HCT116 (cell line): ENCODE results near the gene ISOC1. TPM values are rescaled to one million over a fixed set of nuclear protein-coding genes. Genes with fewer than 3 reads are reported as not detected.

Experiments used
- ATAC-seq: fragments of 200-7000 bp; cut with Tn5 transposase; 2 replicates; pipeline ENCODE4 v1.9.1; 2020; ENCODE audit warnings: mild to moderate bottlenecking, moderate library complexity
- BruUV-seq: library from RNA; stranded (reverse); fragments of 400-500 nt; replicated peaks from 2 replicates; lab custom pipeline; 2021; lab: Mats Ljungman, UMichigan
- CTCF ChIA-PET: fragments of 300-600 bp; sonication (Branson Sonifier 250); formaldehyde crosslinking; loops from one replicate; lab custom pipeline; 2021; ENCODE audit warnings: antibody characterized with exemption; lab: Charles Lee
- POLR2A ChIA-PET: fragments of 300-600, 350-600 bp; sonication (Branson Sonifier 250); formaldehyde crosslinking; loops from one replicate; lab custom pipeline; 2021; ENCODE audit warnings: antibody characterized with exemption; lab: Charles Lee
- RAD21 ChIA-PET, 2 experiments: fragments of 300-600 bp; sonication (Branson Sonifier 250); formaldehyde crosslinking; loops; one replicate each; lab custom pipeline; 2023; ENCODE audit warnings: low total read pairs in 2 of 2; ENCODE audit not compliant: uncharacterized antibody in 2 of 2, unreplicated experiment in 2 of 2, low non-redundant PET in 1 of 2; lab: Charles Lee
- DNase-seq: peaks from one replicate; pipeline ENCODE4 v3.0.0-alpha.2; 2010; ENCODE audit warnings: low read depth, low spot score
- H2AFZ ChIP-seq: fragments of 200-600 bp; shearing (Covaris generic), sonication (generic); 2 replicates; pipeline ENCODE4 v1.6.1; 2017; ENCODE audit warnings: low read depth, mixed run types, mixed read lengths, antibody characterized with exemption, low read length; ENCODE audit not compliant: poor library complexity, severe bottlenecking
- H3K27ac ChIP-seq: 2 replicates; pipeline ENCODE4 v1.5.1; 2012; ENCODE audit warnings: low read depth, low read length
- H3K27me3 ChIP-seq: fragments of 200-600 bp; sonication (generic); 2 replicates; pipeline ENCODE4 v1.6.1; 2016; ENCODE audit warnings: mixed run types, low read length, mixed read lengths; ENCODE audit not compliant: insufficient read depth
- H3K36me3 ChIP-seq, 2 experiments: fragments of 200-500 bp in 1 of 2; fragments of 200-600 bp in 1 of 2; sonication (Bioruptor generic) in 1 of 2; sonication (generic) in 1 of 2; 2 replicates each; pipeline versions ENCODE4 v1.5.1 to v1.6.1; 2014 to 2016; ENCODE audit warnings: low read length in 2 of 2, inconsistent platforms in 1 of 2, mixed read lengths in 1 of 2, mixed run types in 1 of 2; ENCODE audit not compliant: insufficient read depth in 2 of 2, control insufficient read depth in 1 of 2
- H3K4me1 ChIP-seq, 2 experiments: fragments of 200-600 bp in 1 of 2; sonication (generic) in 1 of 2; 2 replicates each; pipeline versions ENCODE4 v1.5.1 to v1.6.1; 2012 to 2017; ENCODE audit warnings: low read length in 2 of 2, inconsistent platforms in 1 of 2, mild to moderate bottlenecking in 1 of 2, mixed read lengths in 1 of 2, mixed run types in 1 of 2, moderate library complexity in 1 of 2; ENCODE audit not compliant: insufficient read depth in 2 of 2, control insufficient read depth in 1 of 2
- H3K4me2 ChIP-seq: fragments of 200-600 bp; sonication (generic); 2 replicates; pipeline ENCODE4 v1.6.1; 2017; ENCODE audit warnings: mixed run types, low read length, mixed read lengths
- H3K4me3 ChIP-seq, 2 experiments: fragments of 200-600 bp in 1 of 2; sonication (generic) in 1 of 2; replicated peaks in 1 of 2; 2 replicates each; pipeline ENCODE4 v1.5.1; 2011 to 2016; ENCODE audit warnings: low read length in 2 of 2, control low read depth in 1 of 2, low read depth in 1 of 2, mild to moderate bottlenecking in 1 of 2, mixed read lengths in 1 of 2, mixed run types in 1 of 2
- H3K79me2 ChIP-seq: fragments of 200-600 bp; sonication (generic); 2 replicates; pipeline ENCODE4 v1.6.1; 2017; ENCODE audit warnings: mild to moderate bottlenecking, mixed run types, low read length, moderate library complexity, mixed read lengths; ENCODE audit not compliant: insufficient read depth
- H3K9ac ChIP-seq: fragments of 200-600 bp; sonication (generic); 2 replicates; pipeline ENCODE4 v1.6.1; 2016; ENCODE audit warnings: low read length, mixed read lengths
- H3K9me2 ChIP-seq: fragments of 200-600 bp; sonication (generic), shearing (Covaris generic); 2 replicates; pipeline ENCODE4 v1.6.1; 2017; ENCODE audit warnings: mixed run types, mild to moderate bottlenecking, moderate library complexity; ENCODE audit not compliant: insufficient read depth
- H3K9me3 ChIP-seq, 2 experiments: fragments of 200-500 bp in 1 of 2; fragments of 200-600 bp in 1 of 2; sonication (Bioruptor generic) in 1 of 2; sonication (generic) in 1 of 2; 2 replicates each; pipeline ENCODE4 v1.6.1; 2014 to 2017; ENCODE audit warnings: low read length in 2 of 2, mixed read lengths in 2 of 2, inconsistent platforms in 1 of 2, low read depth in 1 of 2, mild to moderate bottlenecking in 1 of 2, mixed run types in 1 of 2, moderate library complexity in 1 of 2; ENCODE audit not compliant: control insufficient read depth in 1 of 2, insufficient read depth in 1 of 2
- H4K20me1 ChIP-seq: fragments of 200-600 bp; sonication (generic), shearing (Covaris generic); 2 replicates; pipeline ENCODE4 v1.6.1; 2017; ENCODE audit warnings: mixed run types, mild to moderate bottlenecking, moderate library complexity; ENCODE audit not compliant: insufficient read depth
- CBX3 ChIP-seq: IDR thresholded peaks from 2 replicates; pipeline ENCODE4 v1.6.1; 2012; ENCODE audit warnings: low read depth
- ELF1 ChIP-seq: IDR thresholded peaks from 2 replicates; pipeline ENCODE4 v1.6.1; 2012; ENCODE audit warnings: low read depth, borderline replicate concordance
- EZH2 ChIP-seq: fragments of 200-600 bp; sonication (generic); IDR thresholded peaks from 2 replicates; pipeline ENCODE4 v1.6.1; 2017; ENCODE audit warnings: antibody characterized with exemption, mixed run types
- EZH2phosphoT487 ChIP-seq: fragments of 200-600 bp; IDR thresholded peaks from 2 replicates; pipeline ENCODE4 v1.6.1; 2018; ENCODE audit warnings: antibody characterized with exemption, borderline replicate concordance
- FOSL1 ChIP-seq: IDR thresholded peaks from 2 replicates; pipeline ENCODE4 v1.6.1; 2012; ENCODE audit warnings: low read depth
- POLR2A ChIP-seq: IDR thresholded peaks from 2 replicates; pipeline ENCODE4 v1.7.0; 2011; ENCODE audit warnings: borderline replicate concordance; ENCODE audit not compliant: insufficient read depth, insufficient read length; ENCODE audit errors: extremely low read depth
- POLR2AphosphoS5 ChIP-seq: IDR thresholded peaks from 2 replicates; pipeline ENCODE4 v1.6.1; 2011; ENCODE audit warnings: mild to moderate bottlenecking, low read depth, low read length, moderate library complexity
- SP1 ChIP-seq: IDR thresholded peaks from 2 replicates; pipeline ENCODE4 v1.6.1; 2012; ENCODE audit warnings: low read depth
- SRF ChIP-seq: IDR thresholded peaks from 2 replicates; pipeline ENCODE4 v1.6.1; 2012; ENCODE audit warnings: low read depth
- TCF7L2 ChIP-seq: IDR thresholded peaks from 2 replicates; pipeline ENCODE4 v1.7.0; 2011; ENCODE audit warnings: borderline replicate concordance, inconsistent platforms; ENCODE audit not compliant: insufficient read depth, insufficient read length; ENCODE audit errors: extremely low read depth
- YY1 ChIP-seq: IDR thresholded peaks from 2 replicates; pipeline ENCODE4 v1.6.1; 2011; ENCODE audit warnings: low read length, low read depth, moderate library complexity, mild to moderate bottlenecking; ENCODE audit not compliant: insufficient replicate concordance; ENCODE audit errors: extremely low read depth
- ZFX ChIP-seq: fragments of 450-650 bp; IDR thresholded peaks from 2 replicates; pipeline ENCODE4 v1.6.1; 2017
- ZNF274 ChIP-seq: fragments of 200-500 bp; sonication (Bioruptor generic); IDR thresholded peaks from 2 replicates; pipeline ENCODE4 v1.6.1; 2014; ENCODE audit warnings: mild to moderate bottlenecking, low read depth, low read length, inconsistent platforms
- intact Hi-C: fragments of 100-400 bp; cut with micrococcal nuclease; formaldehyde crosslinking; loops from 2 replicates; pipeline ENCODE4 v1.10.0; 2022
- total RNA-seq: library from RNA; stranded (reverse); gene quantifications from one replicate; pipeline ENCODE4 v1.2.1, GENCODE V29; 2021; ENCODE audit not compliant: unreplicated experiment
- TF ChIP-seq, protein P1 (sequence below): IDR thresholded peaks from 2 replicates; pipeline ENCODE4 v1.6.1; 2012
- TF ChIP-seq, protein P2 (sequence below): IDR thresholded peaks from 2 replicates; pipeline ENCODE4 v1.6.1; 2012
- TF ChIP-seq, protein P3 (sequence below): IDR thresholded peaks from 2 replicates; pipeline ENCODE4 v1.6.1; 2012; ENCODE audit warnings: low read depth
- TF ChIP-seq, protein P4 (sequence below), 3 experiments: fragments of 200-600 bp in 1 of 3; sonication (generic) in 1 of 3; IDR thresholded peaks in 2 of 3; conservative IDR thresholded peaks in 1 of 3; 2 replicates each; pipeline ENCODE4 v1.5.1; 2012 to 2017; ENCODE audit warnings: low read depth in 2 of 3, low read length in 2 of 3, antibody characterized with exemption in 1 of 3, borderline replicate concordance in 1 of 3, control low read depth in 1 of 3, mild to moderate bottlenecking in 1 of 3, mixed read lengths in 1 of 3, mixed run types in 1 of 3, moderate library complexity in 1 of 3; ENCODE audit not compliant: insufficient read depth in 1 of 3
- TF ChIP-seq, protein P5 (sequence below): IDR thresholded peaks from 2 replicates; pipeline ENCODE4 v1.6.1; 2011; ENCODE audit warnings: mild to moderate bottlenecking, low read length, moderate library complexity; ENCODE audit not compliant: insufficient replicate concordance; ENCODE audit errors: extremely low read depth

ISOC1 gene
- total RNA-seq, 1 experiment from 2014 or later = 42.9 TPM

DNA sequence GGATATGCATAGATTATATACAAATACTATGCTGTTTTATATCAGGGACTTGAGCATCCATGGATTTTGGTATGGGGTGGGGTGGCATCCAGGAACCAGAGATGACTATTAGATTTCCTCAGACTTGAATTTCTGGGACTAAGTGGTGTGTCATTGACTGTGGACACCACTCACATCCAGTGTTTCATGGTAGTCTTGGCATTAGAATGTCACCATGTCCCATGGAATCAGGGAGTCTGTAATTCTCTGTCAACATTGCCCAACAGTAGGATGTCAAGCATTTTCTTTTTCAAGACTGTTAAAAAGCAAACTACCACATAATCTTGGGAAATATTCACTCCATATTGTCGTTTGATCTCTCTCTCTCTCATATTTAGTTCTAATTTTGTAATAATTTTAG lies 13.1 kb downstream of the ISOC1 start:
- intact Hi-C loops = no loop called here
- CTCF ChIA-PET = no interaction called here
- no peaks in the 10 kb centered on the region for H3K9me2 ChIP-seq
- RAD21 ChIA-PET = no interaction called here
- no peak overlapping the region for H2AFZ ChIP-seq
- H3K79me2 ChIP-seq = peaks cover 29% of the 10 kb centered on the region
- no TSS peak for BruUV-seq
- no peaks in the 10 kb centered on the region for H3K4me1 ChIP-seq
- H3K27ac ChIP-seq = no peak overlapping the region
- peaks cover 0 to 20% of the 10 kb centered on the region in 2 experiments; a peak in 1 of 4 replicates for H3K36me3 ChIP-seq
- H3K4me3 ChIP-seq = no peak overlapping the region
- POLR2A ChIA-PET = no interaction called here
- no peaks in the 10 kb centered on the region for H4K20me1 ChIP-seq
- H3K4me2 ChIP-seq = no peak overlapping the region
- H3K9me3 ChIP-seq = no peaks in the 10 kb centered on the region
- H3K27me3 ChIP-seq = no peaks in the 10 kb centered on the region
- no peak overlapping the region for H3K9ac ChIP-seq
- DNase-seq = no peak
- TF ChIP-seq SP1 = no peak
- TF ChIP-seq CBX3 = no peak
- no peak for TF ChIP-seq ZFX
- no peak for TF ChIP-seq POLR2A
- TF ChIP-seq TCF7L2 = no peak
- TF ChIP-seq SRF = no peak
- no peak for TF ChIP-seq EZH2
- TF ChIP-seq, protein P1, sequence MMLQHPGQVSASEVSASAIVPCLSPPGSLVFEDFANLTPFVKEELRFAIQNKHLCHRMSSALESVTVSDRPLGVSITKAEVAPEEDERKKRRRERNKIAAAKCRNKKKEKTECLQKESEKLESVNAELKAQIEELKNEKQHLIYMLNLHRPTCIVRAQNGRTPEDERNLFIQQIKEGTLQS = no peak
- no peak for TF ChIP-seq YY1
- no peak for TF ChIP-seq ZNF274
- TF ChIP-seq EZH2phosphoT487 = no peak
- TF ChIP-seq, protein P2, sequence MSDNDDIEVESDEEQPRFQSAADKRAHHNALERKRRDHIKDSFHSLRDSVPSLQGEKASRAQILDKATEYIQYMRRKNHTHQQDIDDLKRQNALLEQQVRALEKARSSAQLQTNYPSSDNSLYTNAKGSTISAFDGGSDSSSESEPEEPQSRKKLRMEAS = no peak
- TF ChIP-seq POLR2AphosphoS5 = no peak
- TF ChIP-seq, protein P3, sequence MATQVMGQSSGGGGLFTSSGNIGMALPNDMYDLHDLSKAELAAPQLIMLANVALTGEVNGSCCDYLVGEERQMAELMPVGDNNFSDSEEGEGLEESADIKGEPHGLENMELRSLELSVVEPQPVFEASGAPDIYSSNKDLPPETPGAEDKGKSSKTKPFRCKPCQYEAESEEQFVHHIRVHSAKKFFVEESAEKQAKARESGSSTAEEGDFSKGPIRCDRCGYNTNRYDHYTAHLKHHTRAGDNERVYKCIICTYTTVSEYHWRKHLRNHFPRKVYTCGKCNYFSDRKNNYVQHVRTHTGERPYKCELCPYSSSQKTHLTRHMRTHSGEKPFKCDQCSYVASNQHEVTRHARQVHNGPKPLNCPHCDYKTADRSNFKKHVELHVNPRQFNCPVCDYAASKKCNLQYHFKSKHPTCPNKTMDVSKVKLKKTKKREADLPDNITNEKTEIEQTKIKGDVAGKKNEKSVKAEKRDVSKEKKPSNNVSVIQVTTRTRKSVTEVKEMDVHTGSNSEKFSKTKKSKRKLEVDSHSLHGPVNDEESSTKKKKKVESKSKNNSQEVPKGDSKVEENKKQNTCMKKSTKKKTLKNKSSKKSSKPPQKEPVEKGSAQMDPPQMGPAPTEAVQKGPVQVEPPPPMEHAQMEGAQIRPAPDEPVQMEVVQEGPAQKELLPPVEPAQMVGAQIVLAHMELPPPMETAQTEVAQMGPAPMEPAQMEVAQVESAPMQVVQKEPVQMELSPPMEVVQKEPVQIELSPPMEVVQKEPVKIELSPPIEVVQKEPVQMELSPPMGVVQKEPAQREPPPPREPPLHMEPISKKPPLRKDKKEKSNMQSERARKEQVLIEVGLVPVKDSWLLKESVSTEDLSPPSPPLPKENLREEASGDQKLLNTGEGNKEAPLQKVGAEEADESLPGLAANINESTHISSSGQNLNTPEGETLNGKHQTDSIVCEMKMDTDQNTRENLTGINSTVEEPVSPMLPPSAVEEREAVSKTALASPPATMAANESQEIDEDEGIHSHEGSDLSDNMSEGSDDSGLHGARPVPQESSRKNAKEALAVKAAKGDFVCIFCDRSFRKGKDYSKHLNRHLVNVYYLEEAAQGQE = no peak
- TF ChIP-seq, protein P4, sequence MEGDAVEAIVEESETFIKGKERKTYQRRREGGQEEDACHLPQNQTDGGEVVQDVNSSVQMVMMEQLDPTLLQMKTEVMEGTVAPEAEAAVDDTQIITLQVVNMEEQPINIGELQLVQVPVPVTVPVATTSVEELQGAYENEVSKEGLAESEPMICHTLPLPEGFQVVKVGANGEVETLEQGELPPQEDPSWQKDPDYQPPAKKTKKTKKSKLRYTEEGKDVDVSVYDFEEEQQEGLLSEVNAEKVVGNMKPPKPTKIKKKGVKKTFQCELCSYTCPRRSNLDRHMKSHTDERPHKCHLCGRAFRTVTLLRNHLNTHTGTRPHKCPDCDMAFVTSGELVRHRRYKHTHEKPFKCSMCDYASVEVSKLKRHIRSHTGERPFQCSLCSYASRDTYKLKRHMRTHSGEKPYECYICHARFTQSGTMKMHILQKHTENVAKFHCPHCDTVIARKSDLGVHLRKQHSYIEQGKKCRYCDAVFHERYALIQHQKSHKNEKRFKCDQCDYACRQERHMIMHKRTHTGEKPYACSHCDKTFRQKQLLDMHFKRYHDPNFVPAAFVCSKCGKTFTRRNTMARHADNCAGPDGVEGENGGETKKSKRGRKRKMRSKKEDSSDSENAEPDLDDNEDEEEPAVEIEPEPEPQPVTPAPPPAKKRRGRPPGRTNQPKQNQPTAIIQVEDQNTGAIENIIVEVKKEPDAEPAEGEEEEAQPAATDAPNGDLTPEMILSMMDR (IDR thresholded peaks at IDR 0.05 in 2 of 3, conservative IDR thresholded peaks at IDR 0.05 in 1 of 3; ENCODE audit: borderline replicate concordance in 1 of 3, insufficient read depth in 1 of 3, low read depth in 2 of 3, low read length in 2 of 3) = no peak
- TF ChIP-seq, protein P5, sequence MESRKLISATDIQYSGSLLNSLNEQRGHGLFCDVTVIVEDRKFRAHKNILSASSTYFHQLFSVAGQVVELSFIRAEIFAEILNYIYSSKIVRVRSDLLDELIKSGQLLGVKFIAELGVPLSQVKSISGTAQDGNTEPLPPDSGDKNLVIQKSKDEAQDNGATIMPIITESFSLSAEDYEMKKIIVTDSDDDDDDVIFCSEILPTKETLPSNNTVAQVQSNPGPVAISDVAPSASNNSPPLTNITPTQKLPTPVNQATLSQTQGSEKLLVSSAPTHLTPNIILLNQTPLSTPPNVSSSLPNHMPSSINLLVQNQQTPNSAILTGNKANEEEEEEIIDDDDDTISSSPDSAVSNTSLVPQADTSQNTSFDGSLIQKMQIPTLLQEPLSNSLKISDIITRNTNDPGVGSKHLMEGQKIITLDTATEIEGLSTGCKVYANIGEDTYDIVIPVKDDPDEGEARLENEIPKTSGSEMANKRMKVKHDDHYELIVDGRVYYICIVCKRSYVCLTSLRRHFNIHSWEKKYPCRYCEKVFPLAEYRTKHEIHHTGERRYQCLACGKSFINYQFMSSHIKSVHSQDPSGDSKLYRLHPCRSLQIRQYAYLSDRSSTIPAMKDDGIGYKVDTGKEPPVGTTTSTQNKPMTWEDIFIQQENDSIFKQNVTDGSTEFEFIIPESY = no peak
- no peak for TF ChIP-seq FOSL1
- no peak for TF ChIP-seq ELF1
- TF ChIP-seq, all 23 proteins: peak for 0
- no peak for ATAC-seq
